HG02763 (cell line): ENCODE measurements around the gene GMPR2.

Experiments used
- ATAC-seq: cut with Tn5 transposase; IDR thresholded peaks from one replicate; pipeline ENCODE4 v1.9.1; 2021; ENCODE audit warnings: mild to moderate bottlenecking, moderate library complexity; ENCODE audit not compliant: unreplicated experiment

The GMPR2 gene

DNA sequence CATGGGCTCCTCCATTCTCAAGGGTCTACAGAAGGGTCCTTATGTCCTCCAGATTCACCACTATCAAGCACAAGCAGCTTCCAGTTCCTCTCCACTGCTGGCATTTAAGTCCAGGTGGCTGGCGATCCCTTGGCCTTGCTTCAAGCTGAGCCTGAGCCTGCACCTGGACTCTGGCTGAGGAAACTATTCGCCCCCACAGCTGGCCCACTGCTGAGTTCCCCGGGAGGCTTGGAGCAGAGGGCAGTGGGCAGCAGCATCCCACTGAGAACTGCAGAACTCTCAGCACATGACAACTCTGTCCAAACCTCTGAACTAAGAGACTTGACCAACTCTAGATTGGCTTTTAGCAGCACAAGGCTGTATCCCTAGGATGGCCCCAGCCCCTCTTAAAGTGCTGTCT, 50.0 kb downstream of the GMPR2 start:
- no peak for ATAC-seq

DNA sequence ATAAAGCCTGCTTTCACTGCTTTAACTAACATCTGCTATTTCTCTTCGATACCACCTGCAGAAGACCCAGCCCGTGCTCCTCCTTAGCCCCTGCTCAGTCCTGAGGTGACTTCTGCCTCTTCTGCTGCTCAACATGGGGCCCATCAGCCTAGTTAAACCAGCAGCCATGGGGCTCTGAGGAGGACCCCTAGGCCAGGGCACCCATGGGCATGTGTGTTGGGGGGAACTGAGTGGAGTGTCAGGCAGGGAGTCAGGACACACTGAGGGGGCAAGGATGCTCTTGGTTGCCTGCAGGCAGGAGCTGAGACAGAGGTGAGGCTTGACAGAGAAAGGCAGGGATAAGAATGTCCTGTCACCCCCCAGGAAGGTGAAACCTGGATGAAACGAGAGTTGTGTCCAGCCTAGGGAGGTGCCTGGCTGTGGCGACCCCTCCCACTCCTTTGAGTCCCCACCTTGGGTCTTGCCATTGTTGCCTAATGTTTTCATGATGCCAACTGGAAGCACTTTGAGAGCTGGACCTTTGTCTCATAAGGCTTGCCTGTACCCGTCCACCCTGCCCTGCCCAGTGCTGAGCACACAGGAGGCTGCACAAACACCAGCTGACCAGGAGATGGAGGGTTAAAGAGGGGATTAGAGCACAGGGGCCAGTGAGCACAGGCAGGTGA, 51.2 kb downstream of the GMPR2 start:
- no peak for ATAC-seq

- no peak for ATAC-seq
Measured at GRCh38 chr14:24284501-24285035, 51.8 kb downstream of the GMPR2 start.

- no peak for ATAC-seq
Measured at GRCh38 chr14:24285351-24285750, 52.6 kb downstream of the GMPR2 start.

DNA sequence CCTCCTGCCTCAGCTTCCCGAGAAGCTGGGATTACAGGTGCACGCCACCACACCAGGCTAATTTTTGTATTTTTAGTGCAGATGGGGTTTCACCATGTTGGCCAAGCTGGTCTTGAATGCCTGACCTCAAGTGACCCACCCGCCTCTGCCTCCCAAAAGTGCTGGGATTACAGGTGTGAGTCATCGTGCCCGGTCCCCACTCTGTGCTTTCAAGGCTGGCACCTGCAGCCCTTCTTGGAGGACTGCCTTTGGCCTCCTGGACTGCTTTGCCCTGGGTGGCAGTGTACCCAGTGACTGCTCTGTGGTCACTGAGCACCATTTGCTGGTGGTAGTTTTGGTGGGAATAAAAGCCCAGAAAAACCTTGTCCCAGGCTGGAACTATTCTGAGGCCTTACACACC, 54.3 kb downstream of the GMPR2 start:
- ATAC-seq: no peak
